HG03060 (cell line): ENCODE measurements around the gene PDCL3.

Experiments
- ATAC-seq: cut with Tn5 transposase; IDR thresholded peaks from one replicate; pipeline ENCODE4 v1.9.1; 2021; ENCODE audit warnings: low read depth, moderate number of reproducible peaks; ENCODE audit not compliant: unreplicated experiment

The PDCL3 gene

GRCh38 chr2:100610381-100610831, 47.6 kb downstream of the PDCL3 start:
- ATAC-seq = no peak

DNA sequence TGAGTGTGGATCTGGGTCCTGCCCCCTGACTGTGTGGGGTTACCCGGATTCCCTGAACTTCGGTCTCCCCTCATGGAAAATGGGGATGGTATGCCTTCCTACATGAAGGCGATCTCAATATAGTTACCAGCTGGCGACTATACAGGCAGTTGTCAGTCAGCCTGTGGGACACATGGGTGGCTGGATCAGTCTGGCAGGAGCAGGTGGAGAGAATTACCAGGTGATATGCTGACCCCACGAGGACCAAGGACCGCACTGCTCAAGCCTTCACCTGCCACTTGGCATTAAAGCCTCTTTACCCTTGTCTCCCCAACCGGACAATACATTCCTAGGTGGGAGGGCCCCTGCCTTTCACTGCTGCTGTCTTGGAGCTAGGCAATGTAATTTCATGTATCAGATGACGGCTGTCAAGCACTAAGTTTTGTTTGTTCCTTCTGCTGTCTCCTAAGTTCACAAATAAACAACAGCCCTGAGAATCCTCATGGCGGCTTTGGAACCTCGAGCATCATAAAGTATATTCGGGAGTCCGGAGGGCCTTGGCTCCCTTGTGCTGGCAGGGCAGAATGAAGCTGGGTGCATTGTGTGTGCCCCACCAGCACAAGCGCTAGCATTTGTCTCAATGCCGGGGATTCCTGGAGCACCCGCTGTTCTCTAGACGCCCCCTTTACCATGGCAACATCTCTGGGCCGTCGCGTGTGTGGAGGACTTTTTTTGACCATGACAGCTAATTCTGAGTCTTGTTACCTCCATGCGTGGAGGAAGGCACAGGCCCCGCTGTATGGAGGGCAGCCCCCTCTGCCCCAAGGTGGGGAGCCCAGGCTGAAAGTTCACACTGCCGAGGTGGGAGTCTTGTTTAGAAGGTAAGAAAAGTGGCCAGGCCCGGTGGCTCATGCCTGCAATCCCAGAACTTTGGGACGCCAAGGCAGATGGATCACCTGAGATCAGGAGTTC, 48.6 kb downstream of the PDCL3 start:
- ATAC-seq = no peak

- no peak for ATAC-seq
Measured at GRCh38 chr2:100612388-100613000, 49.7 kb downstream of the PDCL3 start.

DNA sequence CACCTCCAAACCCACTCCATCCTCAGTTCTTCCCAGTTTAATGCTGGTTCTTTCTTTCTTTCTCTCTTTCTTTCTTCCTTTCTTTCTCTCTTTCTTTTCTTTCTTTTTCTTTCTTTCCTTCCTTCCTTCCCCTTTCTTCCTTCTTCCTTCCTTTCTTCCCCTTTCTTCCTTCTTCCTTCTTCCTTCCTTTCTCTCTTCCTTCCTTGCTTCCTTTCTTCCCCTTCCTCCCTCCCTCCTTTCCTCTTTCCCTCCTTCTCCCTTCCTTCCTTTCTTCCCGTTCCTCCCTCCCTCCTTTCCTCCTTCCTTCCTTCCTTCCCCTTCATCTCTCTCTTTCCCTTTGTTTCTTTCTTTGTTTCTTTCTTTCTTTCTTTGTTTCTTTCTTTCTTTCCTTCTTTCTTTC, 50.9 kb downstream of the PDCL3 start:
- ATAC-seq = no peak

DNA sequence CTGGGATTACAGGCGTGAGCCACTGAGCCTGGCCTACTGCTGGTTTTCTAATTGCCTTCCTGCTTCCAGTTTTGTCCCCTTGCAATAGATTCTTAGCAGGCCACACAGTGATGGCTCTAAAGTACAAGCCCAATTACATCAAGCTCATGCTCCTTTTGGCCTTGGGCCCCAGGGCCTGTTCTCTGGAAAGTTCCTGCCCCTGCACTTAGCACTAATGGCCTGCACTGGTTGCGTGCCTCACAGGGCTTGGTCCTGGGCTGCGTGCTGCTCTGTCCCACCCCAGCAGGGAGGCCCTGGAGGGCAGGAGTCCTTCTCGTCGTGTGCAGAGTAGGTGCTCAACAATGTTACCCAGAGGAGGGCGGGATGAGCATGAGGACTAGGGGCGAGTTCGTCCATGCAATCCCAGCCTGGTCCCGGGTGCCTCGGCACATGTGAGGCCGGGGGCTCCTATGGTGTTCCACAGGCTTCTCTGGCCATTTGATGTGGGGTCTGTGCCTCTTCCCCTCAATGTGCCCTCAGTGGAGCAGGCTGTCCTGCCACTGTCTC, 51.7 kb downstream of the PDCL3 start:
- no peak for ATAC-seq

DNA sequence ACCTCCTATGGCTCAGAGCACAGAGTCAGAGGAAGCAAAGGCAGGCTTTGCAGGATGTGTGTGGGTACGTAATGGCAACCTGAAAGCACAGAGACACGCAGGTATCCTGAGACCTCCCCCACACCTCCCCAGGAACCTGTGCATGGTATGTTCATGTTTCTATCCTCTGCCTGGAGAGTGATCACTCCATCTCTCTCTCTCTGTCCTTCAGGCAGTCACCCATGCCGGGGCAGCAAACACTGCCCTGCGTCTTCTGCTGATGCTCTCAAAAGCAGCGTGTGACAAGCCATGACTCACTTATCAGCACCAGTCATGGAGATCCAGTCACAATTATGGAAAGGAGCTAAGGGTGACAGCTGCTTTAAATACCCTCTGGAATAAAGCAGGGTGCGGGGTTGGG, 52.7 kb downstream of the PDCL3 start:
- ATAC-seq = no peak

DNA sequence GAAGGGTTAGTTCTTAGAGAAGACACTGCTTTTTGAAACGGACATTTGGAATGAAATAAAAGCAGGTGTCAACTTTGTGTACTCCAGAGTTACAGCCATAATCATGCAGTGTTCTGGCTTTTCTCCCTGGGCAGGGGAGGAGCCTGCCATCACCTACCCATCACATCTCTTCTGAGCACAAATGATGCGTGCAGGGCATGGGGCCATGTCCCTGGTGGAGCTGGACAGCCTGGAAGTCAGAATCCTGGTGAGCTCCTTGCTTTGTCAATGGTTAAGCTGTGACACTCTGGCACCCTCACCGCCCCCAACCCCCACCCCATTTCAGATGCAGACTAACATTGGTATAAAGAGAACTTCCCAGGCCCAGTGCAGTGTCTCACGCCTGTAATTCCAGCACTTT, 53.1 kb downstream of the PDCL3 start:
- ATAC-seq = no peak

DNA sequence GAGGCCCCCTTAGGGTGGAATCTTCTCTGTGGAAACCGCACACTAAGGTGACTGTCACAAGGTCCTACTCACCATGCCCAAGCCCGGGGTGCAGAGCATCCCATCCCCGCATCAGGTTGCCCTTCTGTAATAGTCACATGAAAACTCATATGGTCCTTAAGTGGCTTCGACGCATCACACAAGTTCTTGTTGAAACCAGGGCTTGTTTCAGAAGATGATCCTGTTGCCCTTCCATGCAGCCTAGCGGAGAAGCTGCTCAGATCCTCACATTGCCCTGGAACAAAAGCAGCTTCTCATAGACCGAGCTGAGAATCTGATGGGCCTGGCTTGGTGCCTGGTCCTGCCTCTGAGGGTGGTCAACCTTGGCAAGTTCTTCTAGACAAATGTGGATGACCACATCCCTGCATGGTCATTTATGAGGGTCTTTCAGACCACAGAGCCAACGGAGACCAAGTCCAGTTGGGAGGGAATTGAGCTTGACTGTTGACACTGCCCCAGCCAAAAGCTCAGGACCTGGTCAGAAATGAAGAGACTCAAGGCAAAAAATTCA, 54.1 kb downstream of the PDCL3 start:
- no peak for ATAC-seq

GRCh38 chr2:100619951-100620350, 57.2 kb downstream of the PDCL3 start:
- no peak for ATAC-seq

- no peak for ATAC-seq
Measured at GRCh38 chr2:100620481-100620880, 57.7 kb downstream of the PDCL3 start.

GRCh38 chr2:100621371-100621951, 58.7 kb downstream of the PDCL3 start:
- no peak for ATAC-seq

GRCh38 chr2:100623033-100623715, 60.4 kb downstream of the PDCL3 start:
- no peak for ATAC-seq

GRCh38 chr2:100623930-100624329, 61.1 kb downstream of the PDCL3 start:
- no peak for ATAC-seq

- no peak for ATAC-seq
Measured at GRCh38 chr2:100624536-100624935, 61.7 kb downstream of the PDCL3 start.

- ATAC-seq = no peak
Measured at GRCh38 chr2:100625717-100626116, 62.9 kb downstream of the PDCL3 start.
